Stomach (tissue), 9 donors: ENCODE results near the gene ALG1L2. TPM values are rescaled to one million over a fixed set of nuclear protein-coding genes. Genes with fewer than 3 reads are reported as not detected.
"Not testable (repeated sequence)": the region's sequence is repeated elsewhere in the genome, so short reads cannot be mapped to it uniquely, and the experiment has no call there.

Source experiments
- DNase-seq, 2 donors: peaks; one replicate each; pipeline versions ENCODE4 v3.0.0 to v3.0.0-alpha.2; 2013 to 2019
- H3K27ac ChIP-seq, 5 donors: fragments of 200-600 bp in 4 of 5; sonication (generic) in 4 of 5; one replicate each; pipeline ENCODE4 v1.5.1; 2013 to 2019; ENCODE audit warnings: mild to moderate bottlenecking in 1 of 5, moderate library complexity in 1 of 5
- H3K27me3 ChIP-seq, 3 donors: fragments of 200-600 bp; sonication (generic); one replicate each; pipeline ENCODE4 v1.5.1; 2017 to 2019; ENCODE audit warnings: mixed run types in 1 of 3
- H3K36me3 ChIP-seq, 4 donors: fragments of 200-600 bp; sonication (generic); 1 replicate in 3 of 4; 2 replicates in 1 of 4; pipeline ENCODE4 v1.5.1; 2016 to 2019
- H3K4me1 ChIP-seq, 4 donors: fragments of 200-600 bp; sonication (generic); one replicate each; pipeline ENCODE4 v1.5.1; 2016 to 2019
- H3K4me3 ChIP-seq, 4 donors: fragments of 200-600 bp; sonication (generic) in 3 of 4; one replicate each; pipeline ENCODE4 v1.5.1; 2016 to 2019; ENCODE audit warnings: mild to moderate bottlenecking in 1 of 4
- H3K9me3 ChIP-seq, 4 donors: fragments of 200-600 bp; sonication (generic); one replicate each; pipeline ENCODE4 v1.5.1; 2016 to 2019
- CTCF ChIP-seq, 7 experiments: fragments of 450-650 bp in 4 of 7; fragments of 200-600 bp in 3 of 7; sonication (generic) in 3 of 7; IDR thresholded peaks; one replicate each; pipeline ENCODE4 v1.5.1; 2016 to 2019; ENCODE audit warnings: antibody characterized with exemption in 7 of 7, control low read depth in 2 of 7, mild to moderate bottlenecking in 1 of 7
- WGBS, 5 donors: extraction: QIAGEN DNeasy Blood & Tissue Kit in 3 of 5; methylation state at CpG; one replicate each; pipeline versions ENCODE4 v1.1.5 to v1.1.7; 2013 to 2018; 5-methylcytosine and 5-hydroxymethylcytosine counted together
- intact Hi-C: fragments of 100-400 bp; cut with DNase I; formaldehyde crosslinking; loops from one replicate; pipeline ENCODE4 v1.15.1; 2023; ENCODE audit warnings: low total_unique reads
- polyA plus RNA-seq, 3 donors: library from polyadenylated mRNA; stranded (reverse); fragments of 200-250 nt; gene quantifications; one replicate each; pipeline ENCODE4 v1.2.3, GENCODE V29; 2013
- total RNA-seq, 5 donors: library from RNA; depleted of rRNA; stranded (reverse); fragments of >200 nt; gene quantifications; one replicate each; pipeline versions ENCODE4 v1.1.0 to v1.2.3, GENCODE V29; 2014 to 2016
- donor health status: healthy with polysubstance abuse.
- donor health status: Bipolar disorder and iron deficiency.
- donor health status: healthy.

The ALG1L2 gene
- total and polyA plus RNA-seq, 8 donors: not detected

GRCh38 chr3:130136337-130136736 lies 54.7 kb downstream of the ALG1L2 start:
- H3K27ac ChIP-seq, H3K27me3 ChIP-seq, H3K36me3 ChIP-seq, H3K4me3 ChIP-seq, DNase-seq, intact Hi-C loops, H3K4me1 ChIP-seq, H3K9me3 ChIP-seq: not testable (repeated sequence)
- WGBS, 5 donors: 69 to 80% (median 70%) methylated on average over 7 of the region's 7 CpGs

- WGBS, 5 donors: 70 to 90% (median 79%) methylated on average over 2 of the region's 2 CpGs
- H3K27me3 ChIP-seq, H3K4me3 ChIP-seq, H3K9me3 ChIP-seq, intact Hi-C loops, H3K4me1 ChIP-seq, H3K36me3 ChIP-seq, DNase-seq, H3K27ac ChIP-seq: not testable (repeated sequence)
Observed at GRCh38 chr3:130137685-130138084, 56.1 kb downstream of the ALG1L2 start.

- 79 to 88% (median 82%) methylated on average over 6 to 8 of the region's 8 CpGs for WGBS, 5 donors
- DNase-seq, H3K4me3 ChIP-seq, H3K36me3 ChIP-seq, H3K27ac ChIP-seq, intact Hi-C loops, H3K4me1 ChIP-seq, H3K27me3 ChIP-seq, H3K9me3 ChIP-seq: not testable (repeated sequence)
Observed at GRCh38 chr3:130138992-130139391, 57.4 kb downstream of the ALG1L2 start.

- H3K36me3 ChIP-seq, H3K4me3 ChIP-seq, intact Hi-C loops, H3K9me3 ChIP-seq, H3K27ac ChIP-seq, H3K27me3 ChIP-seq: not testable (repeated sequence)
- peak in 1 of 2 donors; percentile 40 for DNase-seq
- H3K4me1 ChIP-seq: peaks cover 0 to 14% (median 4%) of the 10 kb centered on the region in 4 donors
- WGBS, 5 donors: 44 to 58% (median 49%) methylated on average over 16 of the region's 16 CpGs
Observed at GRCh38 chr3:130140756-130141155, 59.1 kb downstream of the ALG1L2 start.

GRCh38 chr3:130143648-130144327 lies 62.2 kb downstream of the ALG1L2 start:
- DNase-seq, H3K9me3 ChIP-seq, intact Hi-C loops, H3K4me3 ChIP-seq, H3K27ac ChIP-seq, H3K36me3 ChIP-seq, H3K27me3 ChIP-seq: not testable (repeated sequence)
- WGBS, 5 donors: 39 to 65% (median 45%) methylated on average over 11 to 13 of the region's 13 CpGs
- peak in 3 of 7 experiments; percentile 6 to 28 (median 22) for TF ChIP-seq CTCF (IDR thresholded peaks at IDR 0.05)
- peaks cover 0 to 14% (median 4%) of the 10 kb centered on the region in 4 donors for H3K4me1 ChIP-seq

GRCh38 chr3:130144328-130144650 lies 62.7 kb downstream of the ALG1L2 start:
- H3K36me3 ChIP-seq, intact Hi-C loops, H3K4me3 ChIP-seq, H3K9me3 ChIP-seq, H3K27ac ChIP-seq, H3K27me3 ChIP-seq: not testable (repeated sequence)
- H3K4me1 ChIP-seq: peaks cover 0 to 14% (median 4%) of the 10 kb centered on the region in 4 donors
- 29 to 78% (median 44%) methylated on average over 9 of the region's 9 CpGs for WGBS, 5 donors
- DNase-seq: peak; percentile 58 to 76

- H3K9me3 ChIP-seq, H3K4me3 ChIP-seq, H3K27me3 ChIP-seq, H3K27ac ChIP-seq, intact Hi-C loops, DNase-seq, H3K36me3 ChIP-seq: not testable (repeated sequence)
- H3K4me1 ChIP-seq: peaks cover 0 to 14% (median 4%) of the 10 kb centered on the region in 4 donors
- WGBS, 5 donors: 65 to 86% (median 75%) methylated on average over 5 of the region's 5 CpGs
Observed at GRCh38 chr3:130145456-130145855, 63.8 kb downstream of the ALG1L2 start.

- 53 to 73% (median 68%) methylated on average over 6 of the region's 6 CpGs for WGBS, 5 donors
- H3K27ac ChIP-seq, DNase-seq, H3K27me3 ChIP-seq, H3K9me3 ChIP-seq, H3K36me3 ChIP-seq, intact Hi-C loops, H3K4me3 ChIP-seq: not testable (repeated sequence)
- peaks cover 0 to 14% (median 4%) of the 10 kb centered on the region in 4 donors for H3K4me1 ChIP-seq
Observed at GRCh38 chr3:130146465-130146864, 64.8 kb downstream of the ALG1L2 start.

Other genes starting within 250 kb of the ALG1L2 start
- 10 to 100 TPM in 2 of 5 donors, 1 to 10 TPM in 3; 7.8 to 26.6 (median 8.9) TPM for gene TMCC1, start 188.1 kb upstream of the ALG1L2 start, total RNA-seq
- 10 to 100 TPM in 1 of 3 donors, 1 to 10 TPM in 2; 5.0 to 11.6 (median 9.6) TPM for gene TMCC1, start 188.1 kb upstream of the ALG1L2 start, polyA plus RNA-seq
- gene TRH, start 107.1 kb upstream of the ALG1L2 start, total RNA-seq: under 1 TPM in 1 of 5 donors, not detected in 4; 0.37 TPM
- gene TRH, start 107.1 kb upstream of the ALG1L2 start, polyA plus RNA-seq: not detected